Measurements from ENCODE around the gene SND1. TPM values are rescaled to one million over a fixed set of nuclear protein-coding genes. Genes with fewer than 3 reads are reported as not detected.

SND1 gene
- polyA plus RNA-seq, 3 donors: 158 to 177 (median 163) TPM

- DNase-seq (ENCODE audit: low read depth in 3 of 3, low spot score in 2 of 3): no peak
Measured at GRCh38 chr7:127764681-127765080, 112.7 kb downstream of the SND1 start.

DNA sequence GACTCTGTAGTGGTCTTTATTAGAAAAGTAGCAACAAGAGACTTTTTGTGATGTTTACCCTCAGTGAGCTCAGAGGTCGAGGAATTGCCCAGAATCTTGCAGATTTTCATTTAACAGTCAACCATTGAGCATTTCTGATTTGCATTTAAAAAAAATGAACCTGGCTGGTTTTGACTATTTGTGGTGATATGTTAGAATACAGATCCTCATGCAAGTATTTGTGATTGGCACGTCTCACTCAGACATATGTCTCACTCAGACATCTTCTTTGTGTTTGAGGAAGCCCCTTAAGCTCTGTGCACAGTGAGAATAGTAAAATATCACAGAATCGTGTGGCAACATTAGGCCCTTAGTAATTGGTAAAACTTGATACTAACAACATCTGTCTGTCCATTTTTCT lies 113.2 kb downstream of the SND1 start:
- no peak for DNase-seq (ENCODE audit: low read depth in 3 of 3, low spot score in 2 of 3)

GRCh38 chr7:127766831-127767459 lies 115.0 kb downstream of the SND1 start:
- no peak for DNase-seq (ENCODE audit: low read depth in 3 of 3, low spot score in 2 of 3)

DNA sequence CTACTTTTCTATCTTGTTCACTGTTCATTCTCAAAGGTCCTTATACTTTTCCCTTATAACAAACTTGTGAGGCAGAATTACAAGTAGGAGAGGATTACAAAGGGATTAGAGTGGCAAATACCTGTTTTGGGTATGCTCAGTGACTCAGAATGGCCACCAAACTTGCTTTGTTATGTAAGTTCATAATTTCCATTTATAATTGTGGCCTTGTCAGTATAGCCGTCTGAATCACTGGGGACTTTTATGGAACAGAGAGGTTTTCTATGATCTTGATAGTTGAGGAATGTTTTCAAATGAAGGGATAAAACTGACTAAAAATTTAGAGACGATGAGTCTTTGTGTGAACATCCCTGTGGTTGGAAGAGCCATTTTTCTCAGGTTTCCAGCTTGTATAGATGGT lies 116.2 kb downstream of the SND1 start:
- DNase-seq (ENCODE audit: low read depth in 3 of 3, low spot score in 2 of 3): no peak

DNA sequence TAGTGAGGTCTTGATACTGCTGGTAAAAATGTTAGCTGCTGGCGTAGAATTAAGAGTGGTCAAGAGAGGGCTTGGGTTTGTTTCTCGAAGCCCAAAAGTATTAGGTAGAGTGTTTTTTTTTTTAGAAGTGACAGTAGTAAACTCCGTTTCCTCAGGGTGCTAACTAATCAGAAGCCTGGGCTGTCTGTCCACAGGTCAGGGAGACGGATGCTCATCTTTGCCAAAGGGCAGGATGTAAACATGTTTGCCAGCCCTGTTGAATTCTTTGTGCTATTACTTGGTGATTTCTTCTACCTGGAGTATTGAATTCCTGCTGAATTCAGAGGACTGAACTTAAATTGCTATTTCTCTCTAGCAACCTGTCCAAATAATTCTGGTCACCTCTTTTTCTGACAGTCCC lies 117.1 kb downstream of the SND1 start:
- no peak for DNase-seq (ENCODE audit: low read depth in 3 of 3, low spot score in 2 of 3)

DNA sequence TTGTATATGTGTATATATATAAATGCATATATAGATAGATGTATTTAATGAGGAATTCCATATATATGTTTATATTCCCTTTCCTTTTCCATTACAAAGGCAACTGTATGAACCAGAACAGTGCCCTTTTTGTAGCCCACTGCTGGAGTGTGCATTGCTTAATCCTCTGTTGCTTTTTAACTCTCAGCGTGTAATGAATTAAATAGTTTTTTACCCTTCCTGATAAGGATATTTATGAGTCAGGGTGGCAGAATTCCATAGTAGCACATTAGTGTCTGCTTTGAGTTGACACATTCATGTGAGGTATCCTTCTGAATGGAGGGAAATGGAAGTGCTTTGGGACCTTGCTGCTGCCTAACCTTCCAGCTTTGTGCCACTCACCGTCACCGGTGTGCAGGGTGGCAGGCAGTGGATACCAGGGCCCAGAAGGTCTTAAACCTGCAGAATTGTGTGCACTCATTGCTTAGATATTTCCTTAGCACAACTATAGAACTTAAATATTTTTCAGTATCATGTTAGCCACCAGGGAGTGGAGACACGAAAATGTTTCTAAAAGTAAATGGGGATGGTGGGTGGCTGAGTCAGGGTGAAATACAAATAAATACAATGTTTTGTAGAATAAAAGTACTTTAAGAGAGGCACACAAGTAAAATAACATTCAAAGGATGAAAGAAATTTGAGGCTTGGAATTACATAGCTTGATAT lies 117.9 kb downstream of the SND1 start:
- no peak for DNase-seq (ENCODE audit: low read depth in 3 of 3, low spot score in 2 of 3)

GRCh38 chr7:127770885-127771284 lies 118.9 kb downstream of the SND1 start:
- DNase-seq (ENCODE audit: low read depth in 3 of 3, low spot score in 2 of 3): no peak

DNA sequence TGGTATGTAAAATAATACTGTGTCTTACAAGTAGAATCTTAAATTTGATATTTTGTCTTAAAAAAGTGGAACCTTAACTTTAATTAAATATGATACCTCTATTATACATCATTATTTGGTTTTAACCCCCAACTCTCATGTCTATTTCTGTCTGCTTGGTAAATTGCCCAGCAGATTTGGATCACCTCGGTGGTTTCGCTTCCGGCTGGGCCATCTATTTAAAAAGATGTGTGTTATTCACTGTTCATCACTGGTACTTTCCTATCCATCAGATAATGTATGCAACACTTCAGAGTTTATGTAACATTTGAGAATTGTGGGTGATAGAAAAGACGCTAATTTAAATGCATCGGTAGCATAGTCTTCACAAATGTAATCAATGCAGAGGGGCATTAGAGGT lies 119.7 kb downstream of the SND1 start:
- no peak for DNase-seq (ENCODE audit: low read depth in 3 of 3, low spot score in 2 of 3)

GRCh38 chr7:127776776-127777386 lies 124.9 kb downstream of the SND1 start:
- DNase-seq (ENCODE audit: low read depth in 3 of 3, low spot score in 2 of 3): no peak

- DNase-seq (ENCODE audit: low read depth in 3 of 3, low spot score in 2 of 3): no peak
Measured at GRCh38 chr7:127780489-127780888, 128.5 kb downstream of the SND1 start.

- DNase-seq (ENCODE audit: low read depth in 3 of 3, low spot score in 2 of 3): no peak
Measured at GRCh38 chr7:127781081-127781480, 129.1 kb downstream of the SND1 start.

- DNase-seq (ENCODE audit: low read depth in 3 of 3, low spot score in 2 of 3): no peak
Measured at GRCh38 chr7:127782075-127782474, 130.1 kb downstream of the SND1 start.

DNA sequence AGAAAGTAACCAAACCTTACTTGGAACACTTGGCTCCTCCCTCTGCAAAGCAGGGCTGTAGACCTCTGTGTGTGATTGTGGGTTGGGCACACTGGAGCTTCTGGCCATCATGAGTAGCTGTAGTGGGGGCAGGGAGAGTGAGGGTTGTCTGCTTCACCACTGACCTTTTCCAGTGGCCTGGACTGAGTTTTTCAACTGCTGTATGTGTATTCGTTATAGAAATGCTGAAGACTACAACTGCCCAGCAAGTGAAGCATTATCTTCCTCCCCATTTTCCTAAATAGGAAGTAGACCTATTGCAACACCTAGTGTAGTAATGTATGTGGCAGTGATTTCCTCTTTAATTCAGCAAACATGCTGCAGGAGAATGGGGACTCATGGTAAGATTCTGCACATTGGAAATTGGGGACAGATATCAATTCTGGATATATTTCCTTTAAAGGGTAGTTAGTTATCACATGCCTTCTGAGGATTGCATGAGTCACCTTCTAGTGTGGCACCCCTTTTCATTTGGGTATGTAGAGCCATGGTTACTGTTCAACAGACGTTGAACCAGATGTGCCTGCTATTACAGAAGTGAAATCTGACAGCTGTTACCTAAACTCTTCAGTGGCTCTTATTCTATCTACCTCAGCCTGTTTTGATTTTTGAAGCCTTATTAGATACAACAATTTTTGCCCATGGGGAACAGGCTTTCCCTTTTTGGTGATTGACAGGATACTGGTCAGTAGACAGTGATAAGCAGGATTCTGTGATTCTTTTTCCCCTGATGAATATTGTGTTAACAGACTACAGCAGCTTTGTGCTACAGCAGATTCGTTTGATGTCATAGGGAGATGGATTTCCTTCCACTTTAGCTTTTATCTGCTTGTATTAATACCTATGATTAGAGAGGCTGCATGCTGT lies 130.9 kb downstream of the SND1 start:
- DNase-seq (ENCODE audit: low read depth in 3 of 3, low spot score in 2 of 3): no peak

DNA sequence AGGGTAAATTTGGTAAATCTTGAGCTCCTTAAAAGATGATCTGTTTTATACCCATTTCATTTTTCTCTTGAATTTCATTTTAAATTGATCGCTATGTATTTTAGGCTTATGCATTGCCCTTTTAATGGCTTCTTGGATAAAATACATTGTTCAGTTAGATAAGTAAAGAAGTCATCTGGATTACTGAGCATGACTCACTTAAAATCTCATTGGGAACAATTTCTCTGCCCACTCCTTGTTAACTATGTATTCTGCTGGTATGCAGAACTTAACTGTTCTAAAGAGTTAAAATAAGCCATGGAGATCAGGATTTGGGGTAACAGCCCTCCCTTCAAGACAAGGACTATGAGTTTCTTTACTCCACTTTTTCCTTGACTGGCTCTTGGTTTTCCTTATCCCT lies 134.2 kb downstream of the SND1 start:
- DNase-seq (ENCODE audit: low read depth in 3 of 3, low spot score in 2 of 3): no peak

GRCh38 chr7:127789031-127789430 lies 137.0 kb downstream of the SND1 start:
- DNase-seq (ENCODE audit: low read depth in 3 of 3, low spot score in 2 of 3): no peak

DNA sequence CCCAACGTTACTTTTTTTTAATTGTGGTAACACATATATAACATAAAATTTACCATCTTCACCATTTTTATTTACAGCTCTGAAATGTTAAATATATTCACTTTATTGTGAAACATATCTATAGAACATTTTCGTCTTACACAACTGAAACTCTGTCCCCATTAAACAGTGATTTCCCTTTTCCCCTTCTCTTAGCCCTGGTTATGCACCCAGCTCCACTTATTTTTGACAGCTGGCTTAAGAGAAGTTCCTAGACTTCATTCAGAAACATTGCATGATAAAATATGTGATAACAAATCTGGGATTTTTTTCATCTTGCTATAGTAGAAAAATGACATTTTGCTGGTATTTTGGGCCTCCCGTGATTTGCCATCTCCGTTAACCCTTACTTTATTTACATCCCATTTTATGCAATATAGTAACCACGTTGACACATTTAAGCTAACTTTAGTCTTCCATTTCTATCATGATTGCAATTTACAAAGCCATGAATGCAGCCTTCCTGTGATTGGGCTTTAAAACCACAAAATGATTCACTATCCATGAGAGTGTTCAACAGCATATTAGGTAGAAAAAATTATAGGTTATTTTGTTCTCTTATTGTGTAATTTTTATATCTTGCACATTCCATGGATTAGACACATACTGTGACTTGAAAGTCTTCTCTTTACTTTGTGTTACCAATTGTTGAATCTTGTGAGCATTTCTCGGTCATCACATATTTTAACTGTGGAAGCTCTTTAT lies 139.6 kb downstream of the SND1 start:
- DNase-seq (ENCODE audit: low read depth in 3 of 3, low spot score in 2 of 3): no peak

DNA sequence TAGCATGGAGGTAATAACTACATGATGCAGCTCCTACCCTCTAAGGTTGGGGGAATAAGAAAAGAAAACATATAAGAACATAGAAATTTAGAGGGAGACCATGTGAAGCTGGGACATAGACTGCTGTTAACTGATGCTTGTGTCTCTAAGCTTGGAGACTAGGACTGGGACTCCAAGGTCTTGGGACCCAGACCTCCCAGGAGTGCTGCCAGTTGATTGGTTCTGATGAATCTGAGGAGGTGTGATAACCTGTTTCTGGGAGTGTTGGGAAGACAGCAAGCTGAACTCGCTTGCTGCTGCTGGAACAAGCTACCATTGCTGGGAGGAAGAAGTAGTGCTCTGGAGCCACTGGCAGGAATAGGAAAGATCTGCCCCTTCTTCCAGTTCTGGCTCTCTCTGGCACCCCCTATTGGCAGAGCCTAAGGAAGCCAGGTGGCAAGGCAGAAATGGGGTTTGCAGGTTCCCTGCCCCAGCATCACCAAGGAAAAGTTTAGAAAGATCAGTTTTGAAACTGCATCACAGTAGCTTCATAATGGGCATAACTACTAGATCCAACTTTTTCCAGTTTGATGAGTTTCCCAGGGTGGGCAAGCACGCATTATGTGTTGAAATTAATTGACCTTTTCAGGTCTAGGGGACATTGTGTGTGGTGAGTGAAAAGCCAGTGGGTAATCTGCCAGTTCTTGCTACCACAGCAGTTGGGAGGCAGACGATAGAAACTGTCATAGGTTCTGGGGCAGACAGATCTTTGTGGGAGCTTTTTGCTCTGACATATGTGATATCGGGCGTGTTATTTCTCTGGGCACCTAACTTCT lies 140.7 kb downstream of the SND1 start:
- no peak for DNase-seq (ENCODE audit: low read depth in 3 of 3, low spot score in 2 of 3)

- no peak for DNase-seq (ENCODE audit: low read depth in 3 of 3, low spot score in 2 of 3)
Measured at GRCh38 chr7:127793582-127793981, 141.6 kb downstream of the SND1 start.

GRCh38 chr7:127794136-127794535 lies 142.1 kb downstream of the SND1 start:
- no peak for DNase-seq (ENCODE audit: low read depth in 3 of 3, low spot score in 2 of 3)

GRCh38 chr7:127794551-127794950 lies 142.6 kb downstream of the SND1 start:
- DNase-seq (ENCODE audit: low read depth in 3 of 3, low spot score in 2 of 3): no peak

Measured in right renal cortex interstitium (tissue), 3 donors.